Mammary microvascular endothelial cell (primary cell): ENCODE measurements around the gene CHAF1A. TPM values are rescaled to one million over a fixed set of nuclear protein-coding genes. Genes with fewer than 3 reads are reported as not detected.

ENCODE experiments used
- total RNA-seq: library from RNA; depleted of rRNA; stranded (reverse); fragments of >200 nt; gene quantifications from 2 replicates; pipeline ENCODE4 v1.2.3, GENCODE V29; 2015

Gene CHAF1A, protein sequence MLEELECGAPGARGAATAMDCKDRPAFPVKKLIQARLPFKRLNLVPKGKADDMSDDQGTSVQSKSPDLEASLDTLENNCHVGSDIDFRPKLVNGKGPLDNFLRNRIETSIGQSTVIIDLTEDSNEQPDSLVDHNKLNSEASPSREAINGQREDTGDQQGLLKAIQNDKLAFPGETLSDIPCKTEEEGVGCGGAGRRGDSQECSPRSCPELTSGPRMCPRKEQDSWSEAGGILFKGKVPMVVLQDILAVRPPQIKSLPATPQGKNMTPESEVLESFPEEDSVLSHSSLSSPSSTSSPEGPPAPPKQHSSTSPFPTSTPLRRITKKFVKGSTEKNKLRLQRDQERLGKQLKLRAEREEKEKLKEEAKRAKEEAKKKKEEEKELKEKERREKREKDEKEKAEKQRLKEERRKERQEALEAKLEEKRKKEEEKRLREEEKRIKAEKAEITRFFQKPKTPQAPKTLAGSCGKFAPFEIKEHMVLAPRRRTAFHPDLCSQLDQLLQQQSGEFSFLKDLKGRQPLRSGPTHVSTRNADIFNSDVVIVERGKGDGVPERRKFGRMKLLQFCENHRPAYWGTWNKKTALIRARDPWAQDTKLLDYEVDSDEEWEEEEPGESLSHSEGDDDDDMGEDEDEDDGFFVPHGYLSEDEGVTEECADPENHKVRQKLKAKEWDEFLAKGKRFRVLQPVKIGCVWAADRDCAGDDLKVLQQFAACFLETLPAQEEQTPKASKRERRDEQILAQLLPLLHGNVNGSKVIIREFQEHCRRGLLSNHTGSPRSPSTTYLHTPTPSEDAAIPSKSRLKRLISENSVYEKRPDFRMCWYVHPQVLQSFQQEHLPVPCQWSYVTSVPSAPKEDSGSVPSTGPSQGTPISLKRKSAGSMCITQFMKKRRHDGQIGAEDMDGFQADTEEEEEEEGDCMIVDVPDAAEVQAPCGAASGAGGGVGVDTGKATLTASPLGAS
- 20.3 and 22.4 TPM in 2 replicates for total RNA-seq

DNA sequence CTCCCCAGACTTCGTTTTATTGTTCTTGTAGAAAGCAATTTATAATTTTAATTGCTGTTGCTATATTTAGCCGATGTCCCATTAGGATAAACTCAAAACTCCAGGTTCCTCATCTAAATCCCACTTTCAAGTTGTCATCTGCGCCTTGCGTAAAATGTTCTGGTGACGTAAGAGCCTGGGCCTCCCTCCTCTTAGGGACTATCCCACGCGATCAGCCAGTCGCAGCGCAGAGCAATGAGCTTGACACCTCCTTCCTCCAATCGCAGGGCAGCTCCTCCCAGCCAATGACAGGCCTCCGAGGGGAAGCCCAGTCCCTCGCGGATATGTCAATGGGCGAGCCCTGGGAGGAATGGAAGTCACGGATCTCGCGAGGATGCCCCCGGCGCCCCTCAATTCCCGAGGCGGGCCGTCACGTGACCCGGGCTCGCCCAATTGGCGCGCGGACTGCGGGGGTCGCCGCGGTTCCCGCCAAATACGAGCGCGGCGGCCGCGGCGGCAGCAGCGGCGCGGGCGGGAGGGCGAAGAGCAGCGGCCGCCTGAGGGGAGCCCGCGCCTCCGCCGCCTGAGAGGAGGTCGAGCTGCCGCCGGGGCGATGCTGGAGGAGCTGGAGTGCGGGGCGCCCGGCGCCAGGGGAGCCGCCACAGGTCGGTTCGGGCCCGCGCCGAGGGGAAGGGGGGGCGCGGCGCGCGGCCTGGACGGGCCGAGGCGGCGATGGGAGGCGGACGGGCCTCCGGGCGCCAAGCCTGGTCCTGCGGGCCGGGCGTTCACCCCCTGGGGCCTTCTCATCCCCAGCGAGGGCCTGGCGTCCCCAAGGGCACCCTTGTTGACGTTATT, at the start of gene CHAF1A:
Gene CHAF1A, plus strand, starts transcription at position 470 of the 834 bp plus-strand sequence. Its CDS starts 123 bp downstream, at position 593.

DNA sequence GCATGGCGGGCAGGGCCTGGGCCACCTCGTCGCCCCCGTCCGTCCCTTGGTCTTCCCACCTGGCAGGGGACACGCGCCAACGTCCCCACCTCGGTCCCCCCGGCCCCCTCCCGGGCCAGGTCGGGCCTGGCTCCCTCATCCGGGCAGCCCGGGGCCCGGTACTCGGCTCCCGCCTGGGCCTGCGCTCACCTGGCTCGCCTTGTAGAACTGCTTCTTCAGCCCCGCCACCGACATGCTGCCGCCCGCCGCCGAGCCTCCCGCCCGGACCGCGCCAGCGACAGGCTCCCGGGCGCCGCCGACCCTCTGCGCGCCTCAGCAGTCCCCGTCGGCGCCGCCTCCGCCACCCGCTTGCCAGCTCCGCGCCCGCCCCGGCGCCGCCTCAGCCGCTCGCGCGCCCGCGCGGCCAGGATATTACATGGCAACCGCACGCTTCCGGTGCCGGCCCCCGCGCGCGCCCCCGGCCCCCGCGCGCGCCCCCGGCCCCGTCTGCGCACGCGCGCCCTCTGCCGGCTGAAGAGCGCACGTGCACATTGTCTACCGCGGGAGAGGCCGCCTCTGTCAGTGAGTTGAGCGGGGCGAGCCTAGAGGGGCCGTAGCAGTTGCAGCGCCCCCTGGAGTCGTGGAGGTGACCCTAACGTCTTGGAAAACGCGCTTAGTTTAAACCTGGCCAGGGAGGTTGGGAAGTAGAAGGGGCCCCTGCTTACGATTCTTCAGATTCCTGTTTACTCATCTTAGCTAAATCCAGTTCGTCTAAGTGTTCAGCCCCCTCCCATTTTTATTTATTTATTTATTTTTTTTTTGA, 2.1 kb upstream of the CHAF1A start, which contains the start of gene SH3GL1:
Gene SH3GL1, minus strand, starts transcription at position 413 of the 802 bp plus-strand sequence. Its CDS starts 179 bp downstream, at position 234.

DNA sequence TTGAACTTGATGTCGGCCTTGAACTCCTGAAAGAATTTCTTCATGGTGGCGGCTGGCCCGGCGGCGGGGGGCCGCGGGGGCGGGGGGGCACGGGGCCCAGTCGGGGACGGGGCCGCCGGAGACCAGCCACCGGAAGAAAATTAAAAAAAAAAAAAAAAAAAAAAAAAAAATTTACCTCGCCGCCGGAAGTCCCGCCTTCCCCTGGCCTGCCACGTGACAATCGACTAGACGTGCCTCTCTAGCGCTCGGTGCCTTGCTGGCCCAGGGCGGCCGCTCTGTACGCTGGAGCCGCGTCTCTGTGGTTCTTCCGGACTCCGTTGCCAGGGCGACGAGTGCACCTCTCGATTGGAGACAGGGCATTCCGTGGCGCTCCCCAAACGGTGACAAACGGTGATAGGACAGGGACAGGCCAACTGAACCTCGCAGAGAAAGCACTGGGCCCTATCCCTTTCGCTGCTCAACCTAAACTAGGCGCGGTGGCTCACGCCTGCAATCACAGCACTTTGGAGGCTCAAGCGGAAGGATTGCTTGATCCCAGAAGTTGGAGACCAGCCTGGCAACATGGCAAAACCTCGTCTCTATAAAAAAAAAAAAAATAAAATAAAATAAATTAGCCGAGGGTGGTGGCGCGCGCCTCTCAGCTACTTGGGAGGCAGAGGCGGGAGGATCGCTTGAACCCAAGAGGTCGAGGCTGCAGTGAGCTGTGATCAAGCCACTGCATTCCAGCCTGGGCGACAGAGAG, 55.4 kb downstream of the CHAF1A start, which contains the start of gene UBXN6:
Gene UBXN6, minus strand, starts transcription at position 141 of the 742 bp plus-strand sequence. Its CDS starts 97 bp downstream, at position 44.

DNA sequence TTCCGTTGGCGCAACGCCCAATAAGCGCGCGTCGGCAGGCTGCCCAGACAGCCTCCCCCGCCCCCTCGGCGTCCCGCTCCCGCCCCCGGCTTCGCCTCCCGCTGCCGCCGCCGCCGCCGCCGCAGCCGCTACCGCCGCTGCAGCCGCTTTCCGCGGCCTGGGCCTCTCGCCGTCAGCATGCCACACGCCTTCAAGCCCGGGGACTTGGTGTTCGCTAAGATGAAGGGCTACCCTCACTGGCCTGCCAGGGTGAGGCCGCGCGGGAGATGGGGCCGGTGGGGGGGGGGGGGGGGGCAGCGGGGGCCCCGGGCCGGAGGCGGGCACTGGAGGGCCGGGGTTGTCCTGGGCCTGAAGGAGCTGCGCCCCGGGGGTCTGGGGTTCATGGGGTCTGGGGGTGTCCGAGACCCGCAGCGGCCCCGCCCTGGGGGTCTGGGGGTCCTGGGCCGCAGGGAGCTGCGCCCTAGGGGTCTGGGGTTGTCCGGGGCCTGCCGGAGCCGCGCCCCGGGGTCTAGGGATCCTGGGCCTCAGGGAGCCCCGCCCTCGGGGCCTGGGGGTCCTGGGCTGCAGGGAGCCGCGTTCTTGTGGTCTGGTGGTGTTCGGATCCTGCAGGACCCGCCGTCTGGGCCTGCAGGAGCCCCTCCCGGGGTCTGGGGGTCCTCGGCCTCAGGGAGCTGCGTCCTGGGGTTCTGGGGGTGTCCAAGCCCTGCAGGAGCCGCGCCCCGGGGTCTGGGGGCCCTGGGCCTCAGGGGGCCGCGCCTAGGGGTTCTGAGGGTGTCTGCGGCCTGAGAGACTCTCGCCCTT, 69.9 kb downstream of the CHAF1A start, which contains the start of gene HDGFL2:
Gene HDGFL2, plus strand, starts transcription at position 124 of the 801 bp plus-strand sequence. Its CDS starts 54 bp downstream, at position 178.

Other genes with a start within 250 kb of the CHAF1A start
- gene CREB3L3, start 249.0 kb upstream of the CHAF1A start, total RNA-seq, result not detected in 2 replicates
- 25.3 and 47.4 TPM in 2 replicates for gene SIRT6, start 220.1 kb upstream of the CHAF1A start, total RNA-seq
- gene ANKRD24, start 220.0 kb upstream of the CHAF1A start, total RNA-seq, result 0.05 TPM in 1 of 2 replicates, not detected in the other
- gene EBI3, start 173.1 kb upstream of the CHAF1A start, total RNA-seq, result 0.73 and 1.9 TPM in 2 replicates
- gene YJU2, start 155.6 kb upstream of the CHAF1A start, total RNA-seq, result 31.0 and 31.4 TPM in 2 replicates
- gene SHD, start 123.4 kb upstream of the CHAF1A start, total RNA-seq, result not detected in 2 replicates
- gene TMIGD2, start 100.3 kb upstream of the CHAF1A start, total RNA-seq, result not detected in 2 replicates
- 7.9 and 9.6 TPM in 2 replicates for gene FSD1, start 98.0 kb upstream of the CHAF1A start, total RNA-seq
- 27.2 and 30.9 TPM in 2 replicates for gene STAP2, start 63.8 kb upstream of the CHAF1A start, total RNA-seq
- 2.8 and 4.5 TPM in 2 replicates for gene MPND, start 59.1 kb upstream of the CHAF1A start, total RNA-seq
- 104 and 115 TPM in 2 replicates for gene SH3GL1, start 2.1 kb upstream of the CHAF1A start, total RNA-seq
- gene UBXN6, start 55.2 kb downstream of the CHAF1A start, total RNA-seq, result 54.2 and 61.9 TPM in 2 replicates
- 69.2 and 73.0 TPM in 2 replicates for gene HDGFL2, start 69.7 kb downstream of the CHAF1A start, total RNA-seq
- gene PLIN4, start 115.8 kb downstream of the CHAF1A start, total RNA-seq, result 0.07 and 0.20 TPM in 2 replicates
- gene PLIN5, start 132.6 kb downstream of the CHAF1A start, total RNA-seq, result 0.07 TPM in 1 of 2 replicates, not detected in the other
- 0.73 and 0.79 TPM in 2 replicates for gene LRG1, start 137.4 kb downstream of the CHAF1A start, total RNA-seq
- 176 and 187 TPM in 2 replicates for gene SEMA6B, start 157.0 kb downstream of the CHAF1A start, total RNA-seq
- 16.3 and 16.8 TPM in 2 replicates for gene TNFAIP8L1, start 236.9 kb downstream of the CHAF1A start, total RNA-seq